ENCODE data around the gene CFAP298. TPM values are rescaled to one million over a fixed set of nuclear protein-coding genes. Genes with fewer than 3 reads are reported as not detected.

Gene CFAP298
- total and polyA plus RNA-seq, 2 of the 13 experiments (the other 11 are each of a cell fraction or from before 2014, with no cell fraction given) = 21.2 to 62.2 TPM

- TF ChIP-seq AFF4 (CRISPR knock-in tag; IDR thresholded peaks at IDR 0.05) (no peak), HNF1A (IDR thresholded peaks at IDR 0.05; ENCODE audit: low read depth) (peak; percentile 78; the same call in 1 of the 2 replicates), HNF1A (CRISPR knock-in tag; IDR thresholded peaks at IDR 0.05; ENCODE audit: borderline replicate concordance) (peak; percentile 95), CERS6 (CRISPR knock-in tag; IDR thresholded peaks at IDR 0.05) (no peak), ZNF20 (CRISPR knock-in tag; IDR thresholded peaks at IDR 0.05) (no peak), HNF4A (CRISPR knock-in tag; IDR thresholded peaks at IDR 0.05) (peak; percentile 100), DMAP1 (CRISPR knock-in tag; IDR thresholded peaks at IDR 0.05) (no peak), SMAD1 (CRISPR knock-in tag; IDR thresholded peaks at IDR 0.05; ENCODE audit: borderline replicate concordance, low read depth) (no peak), BCL3 (CRISPR knock-in tag; IDR thresholded peaks at IDR 0.05) (peak; percentile 91), ZNF484 (CRISPR knock-in tag; IDR thresholded peaks at IDR 0.05; ENCODE audit: borderline replicate concordance, low read depth) (no peak), ZNF232 (CRISPR knock-in tag; IDR thresholded peaks at IDR 0.05; ENCODE audit: borderline replicate concordance) (no peak; the same call in 1 of the 2 replicates), TOPORS (CRISPR knock-in tag; IDR thresholded peaks at IDR 0.05) (peak; percentile 80; the same call in 1 of the 2 replicates), ISX (CRISPR knock-in tag; conservative IDR thresholded peaks at IDR 0.05) (no peak)
- TF ChIP-seq, protein P1, sequence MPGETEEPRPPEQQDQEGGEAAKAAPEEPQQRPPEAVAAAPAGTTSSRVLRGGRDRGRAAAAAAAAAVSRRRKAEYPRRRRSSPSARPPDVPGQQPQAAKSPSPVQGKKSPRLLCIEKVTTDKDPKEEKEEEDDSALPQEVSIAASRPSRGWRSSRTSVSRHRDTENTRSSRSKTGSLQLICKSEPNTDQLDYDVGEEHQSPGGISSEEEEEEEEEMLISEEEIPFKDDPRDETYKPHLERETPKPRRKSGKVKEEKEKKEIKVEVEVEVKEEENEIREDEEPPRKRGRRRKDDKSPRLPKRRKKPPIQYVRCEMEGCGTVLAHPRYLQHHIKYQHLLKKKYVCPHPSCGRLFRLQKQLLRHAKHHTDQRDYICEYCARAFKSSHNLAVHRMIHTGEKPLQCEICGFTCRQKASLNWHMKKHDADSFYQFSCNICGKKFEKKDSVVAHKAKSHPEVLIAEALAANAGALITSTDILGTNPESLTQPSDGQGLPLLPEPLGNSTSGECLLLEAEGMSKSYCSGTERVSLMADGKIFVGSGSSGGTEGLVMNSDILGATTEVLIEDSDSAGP (CRISPR knock-in tag; IDR thresholded peaks at IDR 0.05; ENCODE audit: borderline replicate concordance) = peak; percentile 71
These were observed 19.2 kb downstream of the CFAP298 start (continued) for GRCh38 chr21:32592929-32593502.

Data from HepG2 (cell line).